Ishikawa (cell line): ENCODE measurements around the gene MTRR.

Source experiments
- CREB1 ChIP-seq: IDR thresholded peaks from 2 replicates; pipeline ENCODE4 v1.6.1; 2012; ENCODE audit warnings: low read depth
- EP300 ChIP-seq: IDR thresholded peaks from 2 replicates; pipeline ENCODE4 v1.6.1; 2012; ENCODE audit warnings: borderline replicate concordance
- FOXM1 ChIP-seq: IDR thresholded peaks from 2 replicates; pipeline ENCODE4 v1.6.1; 2012; ENCODE audit warnings: low read depth, borderline replicate concordance
- NFIC ChIP-seq: IDR thresholded peaks from 2 replicates; pipeline ENCODE4 v1.6.1; 2012
- RAD21 ChIP-seq: IDR thresholded peaks from 2 replicates; pipeline ENCODE4 v1.6.1; 2012; ENCODE audit warnings: low read depth
- TAF1 ChIP-seq: IDR thresholded peaks from 2 replicates; pipeline ENCODE4 v1.6.1; 2012; ENCODE audit warnings: low read depth, mild to moderate bottlenecking
- TCF12 ChIP-seq: IDR thresholded peaks from 2 replicates; pipeline ENCODE4 v1.6.1; 2012; ENCODE audit warnings: low read depth
- TEAD4 ChIP-seq: IDR thresholded peaks from 2 replicates; pipeline ENCODE4 v1.6.1; 2012
- TF ChIP-seq, protein P1 (sequence below): IDR thresholded peaks from 2 replicates; pipeline ENCODE4 v1.6.1; 2012
- TF ChIP-seq, protein P2 (sequence below): IDR thresholded peaks from 2 replicates; pipeline ENCODE4 v1.6.1; 2012; ENCODE audit warnings: low read depth, mild to moderate bottlenecking

GRCh38 chr5:7852988-7853387 lies 16.0 kb upstream of the MTRR start:
- TF ChIP-seq CREB1: no peak
- TF ChIP-seq, protein P1, sequence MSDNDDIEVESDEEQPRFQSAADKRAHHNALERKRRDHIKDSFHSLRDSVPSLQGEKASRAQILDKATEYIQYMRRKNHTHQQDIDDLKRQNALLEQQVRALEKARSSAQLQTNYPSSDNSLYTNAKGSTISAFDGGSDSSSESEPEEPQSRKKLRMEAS: no peak
- no peak for TF ChIP-seq TAF1
- TF ChIP-seq EP300: no peak
- TF ChIP-seq TEAD4: no peak
- no peak for TF ChIP-seq NFIC
- TF ChIP-seq TCF12: no peak
- TF ChIP-seq FOXM1: no peak
- TF ChIP-seq, protein P2, sequence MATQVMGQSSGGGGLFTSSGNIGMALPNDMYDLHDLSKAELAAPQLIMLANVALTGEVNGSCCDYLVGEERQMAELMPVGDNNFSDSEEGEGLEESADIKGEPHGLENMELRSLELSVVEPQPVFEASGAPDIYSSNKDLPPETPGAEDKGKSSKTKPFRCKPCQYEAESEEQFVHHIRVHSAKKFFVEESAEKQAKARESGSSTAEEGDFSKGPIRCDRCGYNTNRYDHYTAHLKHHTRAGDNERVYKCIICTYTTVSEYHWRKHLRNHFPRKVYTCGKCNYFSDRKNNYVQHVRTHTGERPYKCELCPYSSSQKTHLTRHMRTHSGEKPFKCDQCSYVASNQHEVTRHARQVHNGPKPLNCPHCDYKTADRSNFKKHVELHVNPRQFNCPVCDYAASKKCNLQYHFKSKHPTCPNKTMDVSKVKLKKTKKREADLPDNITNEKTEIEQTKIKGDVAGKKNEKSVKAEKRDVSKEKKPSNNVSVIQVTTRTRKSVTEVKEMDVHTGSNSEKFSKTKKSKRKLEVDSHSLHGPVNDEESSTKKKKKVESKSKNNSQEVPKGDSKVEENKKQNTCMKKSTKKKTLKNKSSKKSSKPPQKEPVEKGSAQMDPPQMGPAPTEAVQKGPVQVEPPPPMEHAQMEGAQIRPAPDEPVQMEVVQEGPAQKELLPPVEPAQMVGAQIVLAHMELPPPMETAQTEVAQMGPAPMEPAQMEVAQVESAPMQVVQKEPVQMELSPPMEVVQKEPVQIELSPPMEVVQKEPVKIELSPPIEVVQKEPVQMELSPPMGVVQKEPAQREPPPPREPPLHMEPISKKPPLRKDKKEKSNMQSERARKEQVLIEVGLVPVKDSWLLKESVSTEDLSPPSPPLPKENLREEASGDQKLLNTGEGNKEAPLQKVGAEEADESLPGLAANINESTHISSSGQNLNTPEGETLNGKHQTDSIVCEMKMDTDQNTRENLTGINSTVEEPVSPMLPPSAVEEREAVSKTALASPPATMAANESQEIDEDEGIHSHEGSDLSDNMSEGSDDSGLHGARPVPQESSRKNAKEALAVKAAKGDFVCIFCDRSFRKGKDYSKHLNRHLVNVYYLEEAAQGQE: no peak
- no peak for TF ChIP-seq RAD21
